Measurements from ENCODE around the gene ACOT7.

- TF ChIP-seq CTCF (IDR thresholded peaks at IDR 0.05; ENCODE audit: low read depth, low read length, poor library complexity, severe bottlenecking) (no peak), EZH2phosphoT487 (IDR thresholded peaks at IDR 0.05; ENCODE audit: borderline replicate concordance, low read length) (no peak)
Observed at GRCh38 chr1:6349254-6349943, 44.2 kb downstream of the ACOT7 start.
